HepG2 (cell line): ENCODE data around the gene FDXACB1. TPM values are rescaled to one million over a fixed set of nuclear protein-coding genes. Genes with fewer than 3 reads are reported as not detected.

Experiments used
- AHR ChIP-seq: IDR thresholded peaks from 2 replicates; pipeline ENCODE4 v1.6.1; 2018; ENCODE audit warnings: missing genetic modification reagents, missing compliant biosample characterization
- FUBP1 ChIP-seq: sonication (generic); formaldehyde crosslinking; IDR thresholded peaks from 2 replicates; pipeline ENCODE4 v1.5.1; 2020; ENCODE audit warnings: missing genetic modification reagents, mild to moderate bottlenecking, borderline replicate concordance
- HNRNPUL1 ChIP-seq: fragments of 200-400 bp; formaldehyde crosslinking; IDR thresholded peaks from 2 replicates; pipeline ENCODE4 v1.6.1; 2017; ENCODE audit warnings: low read depth, mild to moderate bottlenecking, low read length, moderate library complexity
- NFKB2 ChIP-seq: sonication (generic); formaldehyde crosslinking; IDR thresholded peaks from 2 replicates; pipeline ENCODE4 v1.4.0; 2020; ENCODE audit warnings: missing genetic modification reagents, borderline replicate concordance
- TEF ChIP-seq: sonication (generic); formaldehyde crosslinking; IDR thresholded peaks from 2 replicates; pipeline ENCODE4 v1.5.0; 2020; ENCODE audit warnings: missing genetic modification reagents
- TGIF2 ChIP-seq: IDR thresholded peaks from 2 replicates; pipeline ENCODE4 v1.6.1; 2016; ENCODE audit warnings: control low read depth, missing compliant biosample characterization
- ZNF329 ChIP-seq: sonication (generic); formaldehyde crosslinking; IDR thresholded peaks from 2 replicates; pipeline ENCODE4 v1.9.0; 2021; ENCODE audit warnings: low read depth, mild to moderate bottlenecking, missing genetic modification reagents
- ZNF343 ChIP-seq: sonication (generic); formaldehyde crosslinking; IDR thresholded peaks from 2 replicates; pipeline ENCODE4 v1.4.0; 2020; ENCODE audit warnings: mild to moderate bottlenecking, missing genetic modification reagents
- ZNF496 ChIP-seq: sonication (generic); formaldehyde crosslinking; IDR thresholded peaks from 2 replicates; pipeline ENCODE4 v1.8.1; 2023; ENCODE audit warnings: mild to moderate bottlenecking, moderate library complexity, missing genetic modification reagents; ENCODE audit not compliant: insufficient replicate concordance
- polyA plus RNA-seq, 8 experiments: library from polyadenylated mRNA; depleted of rRNA in 3 of 8; stranded (reverse) in 7 of 8; unstranded in 1 of 8; fragments of >200 nt; fragmentation: Illumina TruSeq in 4 of 8; extraction: Trizol in 4 of 8; gene quantifications; 2 replicates each; pipeline versions ENCODE4 v1.2.1 to v1.2.3, GENCODE V29; 2011 to 2016; ENCODE audit warnings: low read depth in 4 of 8, missing spikeins in 1 of 8, mixed read lengths in 1 of 8; ENCODE audit not compliant: insufficient read depth in 1 of 8
- total RNA-seq, 5 experiments: library from RNA; depleted of rRNA; stranded (reverse); fragments of >200 nt; fragmentation: Illumina TruSeq; extraction: Trizol; gene quantifications; 2 replicates each; pipeline ENCODE4 v1.2.3, GENCODE V29; 2016; ENCODE audit warnings: low read depth in 1 of 5
- TF ChIP-seq, protein P1 (sequence below): sonication (generic); formaldehyde crosslinking; conservative IDR thresholded peaks from 2 replicates; pipeline ENCODE4 v1.4.0; 2020; ENCODE audit warnings: missing genetic modification reagents
- TF ChIP-seq, protein P2 (sequence below): sonication (generic); formaldehyde crosslinking; IDR thresholded peaks from 2 replicates; pipeline ENCODE4 v1.9.0; 2021; ENCODE audit warnings: missing genetic modification reagents, borderline replicate concordance
- TF ChIP-seq, protein P3 (sequence below): sonication (generic); formaldehyde crosslinking; IDR thresholded peaks from 2 replicates; pipeline ENCODE4 v1.8.0; 2022; ENCODE audit warnings: mild to moderate bottlenecking, missing genetic modification reagents, moderate library complexity
- TF ChIP-seq, protein P4 (sequence below): sonication (generic); formaldehyde crosslinking; IDR thresholded peaks from 2 replicates; pipeline ENCODE4 v1.4.0; 2020; ENCODE audit warnings: mild to moderate bottlenecking, missing genetic modification reagents

The FDXACB1 gene
- total and polyA plus RNA-seq, 2 of the 13 experiments (the other 11 are each of a cell fraction or from before 2014, with no cell fraction given): 1.1 to 3.4 TPM

DNA sequence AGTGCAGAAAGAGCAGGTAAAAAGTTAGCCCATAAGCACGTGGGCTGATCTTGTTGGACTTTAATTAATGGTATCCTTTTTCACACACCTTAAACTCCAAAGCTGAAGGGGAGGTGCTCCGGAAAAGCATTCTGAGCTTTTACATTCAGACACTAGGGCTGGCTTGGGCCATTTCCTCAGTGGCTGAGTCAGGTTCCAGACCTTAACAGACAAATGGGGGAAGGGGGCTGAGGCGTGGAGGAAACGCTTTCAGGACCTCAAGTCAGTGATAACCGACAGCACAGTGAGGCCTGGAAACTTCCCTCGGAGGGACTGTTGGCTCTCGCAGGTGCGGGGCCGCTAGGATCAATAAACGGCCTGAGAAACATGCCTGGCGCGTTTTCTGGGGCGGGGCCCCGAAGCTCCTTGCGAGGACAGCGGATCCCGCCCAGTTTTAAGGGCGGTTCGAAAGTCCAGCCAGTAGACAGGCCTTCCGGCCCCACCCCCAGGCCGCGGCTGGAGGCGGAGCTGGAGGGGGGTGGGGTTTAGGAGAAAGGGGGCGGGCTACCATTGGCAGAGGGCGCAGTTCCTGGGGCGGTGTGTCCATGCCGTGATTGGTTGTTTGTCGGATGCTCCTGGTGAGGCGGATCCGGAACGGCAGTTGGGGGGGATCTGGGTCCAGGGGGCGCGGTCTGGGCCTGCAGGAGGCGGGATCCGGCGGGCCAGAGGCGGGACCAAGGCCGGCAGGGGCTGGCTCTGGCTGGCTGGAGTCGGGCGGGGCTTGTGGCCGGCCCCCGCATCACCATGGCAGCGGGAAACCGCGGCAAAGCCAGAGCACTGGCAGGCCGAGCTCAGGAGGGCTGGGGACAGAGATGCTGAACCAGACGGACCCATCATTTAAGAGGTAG lies 47.8 kb upstream of the FDXACB1 start (continued):
- TF ChIP-seq, protein P1, sequence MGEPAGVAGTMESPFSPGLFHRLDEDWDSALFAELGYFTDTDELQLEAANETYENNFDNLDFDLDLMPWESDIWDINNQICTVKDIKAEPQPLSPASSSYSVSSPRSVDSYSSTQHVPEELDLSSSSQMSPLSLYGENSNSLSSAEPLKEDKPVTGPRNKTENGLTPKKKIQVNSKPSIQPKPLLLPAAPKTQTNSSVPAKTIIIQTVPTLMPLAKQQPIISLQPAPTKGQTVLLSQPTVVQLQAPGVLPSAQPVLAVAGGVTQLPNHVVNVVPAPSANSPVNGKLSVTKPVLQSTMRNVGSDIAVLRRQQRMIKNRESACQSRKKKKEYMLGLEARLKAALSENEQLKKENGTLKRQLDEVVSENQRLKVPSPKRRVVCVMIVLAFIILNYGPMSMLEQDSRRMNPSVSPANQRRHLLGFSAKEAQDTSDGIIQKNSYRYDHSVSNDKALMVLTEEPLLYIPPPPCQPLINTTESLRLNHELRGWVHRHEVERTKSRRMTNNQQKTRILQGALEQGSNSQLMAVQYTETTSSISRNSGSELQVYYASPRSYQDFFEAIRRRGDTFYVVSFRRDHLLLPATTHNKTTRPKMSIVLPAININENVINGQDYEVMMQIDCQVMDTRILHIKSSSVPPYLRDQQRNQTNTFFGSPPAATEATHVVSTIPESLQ (CRISPR knock-in tag): no peak
- TF ChIP-seq ZNF343 (CRISPR knock-in tag): no peak
- peak; percentile 81; the same call in 1 of the 2 replicates for TF ChIP-seq NFKB2 (CRISPR knock-in tag)
- no peak for TF ChIP-seq TEF
- TF ChIP-seq FUBP1 (CRISPR knock-in tag): 0 out of 2 replicates have a peak, but pooled peaks have one; percentile 38
- TF ChIP-seq TGIF2: peak; percentile 25; the same call in 1 of the 2 replicates
- TF ChIP-seq HNRNPUL1: no peak
- TF ChIP-seq, protein P2, sequence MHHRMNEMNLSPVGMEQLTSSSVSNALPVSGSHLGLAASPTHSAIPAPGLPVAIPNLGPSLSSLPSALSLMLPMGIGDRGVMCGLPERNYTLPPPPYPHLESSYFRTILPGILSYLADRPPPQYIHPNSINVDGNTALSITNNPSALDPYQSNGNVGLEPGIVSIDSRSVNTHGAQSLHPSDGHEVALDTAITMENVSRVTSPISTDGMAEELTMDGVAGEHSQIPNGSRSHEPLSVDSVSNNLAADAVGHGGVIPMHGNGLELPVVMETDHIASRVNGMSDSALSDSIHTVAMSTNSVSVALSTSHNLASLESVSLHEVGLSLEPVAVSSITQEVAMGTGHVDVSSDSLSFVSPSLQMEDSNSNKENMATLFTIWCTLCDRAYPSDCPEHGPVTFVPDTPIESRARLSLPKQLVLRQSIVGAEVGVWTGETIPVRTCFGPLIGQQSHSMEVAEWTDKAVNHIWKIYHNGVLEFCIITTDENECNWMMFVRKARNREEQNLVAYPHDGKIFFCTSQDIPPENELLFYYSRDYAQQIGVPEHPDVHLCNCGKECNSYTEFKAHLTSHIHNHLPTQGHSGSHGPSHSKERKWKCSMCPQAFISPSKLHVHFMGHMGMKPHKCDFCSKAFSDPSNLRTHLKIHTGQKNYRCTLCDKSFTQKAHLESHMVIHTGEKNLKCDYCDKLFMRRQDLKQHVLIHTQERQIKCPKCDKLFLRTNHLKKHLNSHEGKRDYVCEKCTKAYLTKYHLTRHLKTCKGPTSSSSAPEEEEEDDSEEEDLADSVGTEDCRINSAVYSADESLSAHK: peak; percentile 33; the same call in 1 of the 2 replicates
- no peak for TF ChIP-seq AHR (CRISPR knock-in tag)
- no peak for TF ChIP-seq ZNF496 (CRISPR knock-in tag)
- TF ChIP-seq, protein P3, sequence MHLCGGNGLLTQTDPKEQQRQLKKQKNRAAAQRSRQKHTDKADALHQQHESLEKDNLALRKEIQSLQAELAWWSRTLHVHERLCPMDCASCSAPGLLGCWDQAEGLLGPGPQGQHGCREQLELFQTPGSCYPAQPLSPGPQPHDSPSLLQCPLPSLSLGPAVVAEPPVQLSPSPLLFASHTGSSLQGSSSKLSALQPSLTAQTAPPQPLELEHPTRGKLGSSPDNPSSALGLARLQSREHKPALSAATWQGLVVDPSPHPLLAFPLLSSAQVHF: no peak
- TF ChIP-seq ZNF329 (CRISPR knock-in tag): no peak
- TF ChIP-seq, protein P4, sequence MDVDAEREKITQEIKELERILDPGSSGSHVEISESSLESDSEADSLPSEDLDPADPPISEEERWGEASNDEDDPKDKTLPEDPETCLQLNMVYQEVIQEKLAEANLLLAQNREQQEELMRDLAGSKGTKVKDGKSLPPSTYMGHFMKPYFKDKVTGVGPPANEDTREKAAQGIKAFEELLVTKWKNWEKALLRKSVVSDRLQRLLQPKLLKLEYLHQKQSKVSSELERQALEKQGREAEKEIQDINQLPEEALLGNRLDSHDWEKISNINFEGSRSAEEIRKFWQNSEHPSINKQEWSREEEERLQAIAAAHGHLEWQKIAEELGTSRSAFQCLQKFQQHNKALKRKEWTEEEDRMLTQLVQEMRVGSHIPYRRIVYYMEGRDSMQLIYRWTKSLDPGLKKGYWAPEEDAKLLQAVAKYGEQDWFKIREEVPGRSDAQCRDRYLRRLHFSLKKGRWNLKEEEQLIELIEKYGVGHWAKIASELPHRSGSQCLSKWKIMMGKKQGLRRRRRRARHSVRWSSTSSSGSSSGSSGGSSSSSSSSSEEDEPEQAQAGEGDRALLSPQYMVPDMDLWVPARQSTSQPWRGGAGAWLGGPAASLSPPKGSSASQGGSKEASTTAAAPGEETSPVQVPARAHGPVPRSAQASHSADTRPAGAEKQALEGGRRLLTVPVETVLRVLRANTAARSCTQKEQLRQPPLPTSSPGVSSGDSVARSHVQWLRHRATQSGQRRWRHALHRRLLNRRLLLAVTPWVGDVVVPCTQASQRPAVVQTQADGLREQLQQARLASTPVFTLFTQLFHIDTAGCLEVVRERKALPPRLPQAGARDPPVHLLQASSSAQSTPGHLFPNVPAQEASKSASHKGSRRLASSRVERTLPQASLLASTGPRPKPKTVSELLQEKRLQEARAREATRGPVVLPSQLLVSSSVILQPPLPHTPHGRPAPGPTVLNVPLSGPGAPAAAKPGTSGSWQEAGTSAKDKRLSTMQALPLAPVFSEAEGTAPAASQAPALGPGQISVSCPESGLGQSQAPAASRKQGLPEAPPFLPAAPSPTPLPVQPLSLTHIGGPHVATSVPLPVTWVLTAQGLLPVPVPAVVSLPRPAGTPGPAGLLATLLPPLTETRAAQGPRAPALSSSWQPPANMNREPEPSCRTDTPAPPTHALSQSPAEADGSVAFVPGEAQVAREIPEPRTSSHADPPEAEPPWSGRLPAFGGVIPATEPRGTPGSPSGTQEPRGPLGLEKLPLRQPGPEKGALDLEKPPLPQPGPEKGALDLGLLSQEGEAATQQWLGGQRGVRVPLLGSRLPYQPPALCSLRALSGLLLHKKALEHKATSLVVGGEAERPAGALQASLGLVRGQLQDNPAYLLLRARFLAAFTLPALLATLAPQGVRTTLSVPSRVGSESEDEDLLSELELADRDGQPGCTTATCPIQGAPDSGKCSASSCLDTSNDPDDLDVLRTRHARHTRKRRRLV (CRISPR knock-in tag): no peak
